ENCODE results near the gene RAB36. TPM values are rescaled to one million over a fixed set of nuclear protein-coding genes. Genes with fewer than 3 reads are reported as not detected.

Gene RAB36
- total RNA-seq, 1 donor from 2014 or later: 2.0 TPM

DNA sequence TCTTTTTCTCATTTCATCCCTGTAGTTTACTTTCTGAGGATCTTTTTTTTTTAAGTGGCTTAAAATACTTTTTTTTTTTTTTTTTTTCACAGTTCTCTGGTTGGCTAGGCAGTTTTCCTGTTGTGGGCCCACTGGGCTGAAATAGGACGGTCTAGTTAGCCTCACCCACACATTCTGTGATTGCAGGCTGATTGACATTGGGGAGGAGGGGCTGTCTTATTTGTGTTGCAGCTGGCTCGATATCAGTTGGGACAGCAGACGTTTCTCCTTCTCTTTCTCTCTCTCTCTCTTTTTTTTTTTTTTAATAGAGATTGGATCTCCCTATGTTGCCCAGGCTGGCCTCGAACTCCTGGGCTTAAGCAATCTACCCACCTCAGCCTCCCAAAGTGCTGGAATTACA lies 41.9 kb downstream of the RAB36 start:
- TF ChIP-seq CTCF (IDR thresholded peaks at IDR 0.05; ENCODE audit: partially characterized antibody, unreplicated experiment): no peak
- H3K4me3 Mint-ChIP-seq (ENCODE audit: unreplicated experiment): peak overlapping the region; percentile 68
- DNase-seq: no peak
- no peak overlapping the region for H3K27ac Mint-ChIP-seq (ENCODE audit: unreplicated experiment)
- H3K9me3 Mint-ChIP-seq (ENCODE audit: unreplicated experiment): peaks cover 23% of the 10 kb centered on the region
- peaks cover 8% of the 10 kb centered on the region for H3K36me3 Mint-ChIP-seq (ENCODE audit: unreplicated experiment)
- H3K27me3 Mint-ChIP-seq (ENCODE audit: unreplicated experiment): peaks cover 18% of the 10 kb centered on the region
- peaks cover 49% of the 10 kb centered on the region for H3K4me1 Mint-ChIP-seq (ENCODE audit: low read depth, unreplicated experiment)

DNA sequence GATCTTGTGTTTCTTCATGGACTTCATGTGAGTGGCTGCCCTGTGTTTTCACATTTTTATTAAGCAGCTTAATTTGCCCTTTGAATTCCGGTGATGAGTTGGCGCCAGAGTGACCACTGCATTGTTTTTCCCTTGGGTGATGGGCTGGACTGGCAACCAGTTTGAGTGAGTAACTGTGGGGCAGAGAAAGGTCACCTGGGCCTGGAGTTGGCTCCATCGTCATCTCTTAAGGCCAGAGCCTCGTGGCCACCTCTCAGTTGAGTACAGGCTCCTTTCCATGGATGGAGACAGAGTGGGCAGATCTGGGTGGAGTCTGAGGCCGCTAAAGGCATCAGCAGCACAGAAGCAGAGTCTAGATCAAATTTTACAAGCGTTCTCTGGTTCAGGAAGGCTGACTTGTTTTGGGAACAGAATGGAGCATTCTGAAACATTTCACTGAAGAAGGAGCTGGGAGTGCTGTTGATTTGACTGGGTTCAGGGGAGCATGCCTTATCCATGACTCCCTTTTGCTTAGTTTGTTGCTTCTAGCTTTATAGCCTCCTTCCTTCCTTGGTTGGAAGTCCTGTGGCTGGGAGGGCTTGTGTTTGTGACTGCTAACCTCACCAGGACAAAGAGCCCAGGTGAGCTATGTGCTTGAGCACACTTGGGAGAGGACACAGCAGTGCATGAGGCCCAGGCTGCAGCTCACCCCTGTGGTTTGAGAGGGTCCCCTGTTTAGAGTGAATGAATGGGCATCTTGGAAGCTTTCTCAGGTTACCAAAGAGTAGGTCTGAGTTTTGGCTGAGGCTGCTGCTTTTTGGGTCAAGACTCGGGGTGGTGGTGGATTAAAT lies 42.8 kb downstream of the RAB36 start:
- Mint-ChIP-seq H3K4me1 (ENCODE audit: low read depth, unreplicated experiment) (peaks cover 58% of the 10 kb centered on the region), H3K27me3 (ENCODE audit: unreplicated experiment) (peaks cover 22% of the 10 kb centered on the region), H3K4me3 (ENCODE audit: unreplicated experiment) (peak overlapping the region; percentile 68)

DNA sequence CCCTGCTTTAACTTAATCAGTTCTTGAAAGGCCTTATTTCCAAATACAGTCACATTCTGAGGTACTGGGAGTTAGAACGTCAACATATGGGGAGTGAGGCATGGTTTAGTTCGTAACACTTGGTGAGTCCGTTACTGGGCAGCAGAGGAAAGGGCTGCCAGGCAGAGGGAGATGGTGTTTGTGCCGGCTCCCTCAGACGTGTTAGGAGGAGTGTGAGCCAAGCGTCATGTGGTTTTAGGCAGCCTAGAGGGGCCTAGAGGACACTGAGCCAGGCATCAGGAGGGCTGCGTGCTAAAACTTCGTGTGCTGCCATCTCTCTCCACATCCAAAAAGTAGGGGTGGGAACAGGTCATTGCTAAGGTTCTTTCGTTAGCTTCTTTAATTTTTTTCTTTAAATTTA lies 45.2 kb downstream of the RAB36 start:
- peaks cover 6% of the 10 kb centered on the region for H3K36me3 Mint-ChIP-seq (ENCODE audit: unreplicated experiment)
- no peak overlapping the region for H3K27ac Mint-ChIP-seq (ENCODE audit: unreplicated experiment)
- no peak for TF ChIP-seq CTCF (IDR thresholded peaks at IDR 0.05; ENCODE audit: partially characterized antibody, unreplicated experiment)
- H3K4me1 Mint-ChIP-seq (ENCODE audit: low read depth, unreplicated experiment): peaks cover 57% of the 10 kb centered on the region
- H3K4me3 Mint-ChIP-seq (ENCODE audit: unreplicated experiment): no peak overlapping the region
- H3K27me3 Mint-ChIP-seq (ENCODE audit: unreplicated experiment): peaks cover 19% of the 10 kb centered on the region
- peaks cover 25% of the 10 kb centered on the region for H3K9me3 Mint-ChIP-seq (ENCODE audit: unreplicated experiment)
- no peak for DNase-seq

More for the DNA sequence above, 42.8 kb downstream of the RAB36 start:
- Mint-ChIP-seq H3K27ac (ENCODE audit: unreplicated experiment) (no peak overlapping the region), H3K36me3 (ENCODE audit: unreplicated experiment) (peaks cover 10% of the 10 kb centered on the region), H3K9me3 (ENCODE audit: unreplicated experiment) (peaks cover 26% of the 10 kb centered on the region)
- TF ChIP-seq CTCF (IDR thresholded peaks at IDR 0.05; ENCODE audit: partially characterized antibody, unreplicated experiment): no peak
- DNase-seq: no peak

DNA sequence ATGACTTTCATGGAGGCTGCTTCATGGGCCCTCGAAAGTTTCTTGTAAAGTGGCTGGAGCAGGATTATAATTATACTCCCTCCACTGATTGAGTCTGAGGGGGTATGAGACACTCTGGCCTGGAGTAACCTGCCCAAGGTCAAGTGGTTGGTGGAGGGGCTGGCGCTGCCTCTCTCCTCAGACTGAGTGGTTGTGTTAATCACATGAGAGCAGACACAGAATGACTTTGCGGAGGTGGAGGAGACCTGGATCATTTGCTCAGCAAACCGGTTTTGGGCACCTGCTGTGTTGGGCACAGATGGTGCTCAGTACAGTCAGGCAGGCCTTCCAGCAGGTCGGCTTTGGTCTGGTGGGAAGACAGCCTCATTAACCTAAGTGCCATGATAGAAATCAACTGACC lies 46.9 kb downstream of the RAB36 start:
- TF ChIP-seq CTCF (IDR thresholded peaks at IDR 0.05; ENCODE audit: partially characterized antibody, unreplicated experiment): no peak
- DNase-seq: no peak

DNA sequence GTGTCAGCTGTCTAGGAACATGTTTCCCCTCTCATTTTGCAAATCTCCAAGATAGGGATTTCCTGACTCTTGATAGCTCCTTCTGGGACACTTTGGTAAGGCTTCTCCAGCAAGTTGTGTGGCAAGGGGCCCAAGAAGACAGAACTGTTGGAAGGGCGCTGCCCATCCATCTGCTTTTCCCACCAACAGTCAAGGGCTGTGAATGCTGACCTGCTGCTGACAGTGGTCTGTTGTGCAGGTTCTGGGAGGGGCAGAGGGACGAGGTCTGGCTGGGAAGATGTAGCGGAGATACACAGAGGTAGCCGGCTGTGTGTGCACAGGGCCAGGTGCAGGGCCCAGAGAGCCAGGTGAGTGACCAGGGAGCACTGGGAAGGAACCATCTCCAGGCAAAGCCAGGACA lies 47.3 kb downstream of the RAB36 start:
- Mint-ChIP-seq H3K27ac (ENCODE audit: unreplicated experiment) (peak overlapping the region; percentile 98), H3K4me1 (ENCODE audit: low read depth, unreplicated experiment) (peaks cover 55% of the 10 kb centered on the region), H3K36me3 (ENCODE audit: unreplicated experiment) (peaks cover 6% of the 10 kb centered on the region), H3K27me3 (ENCODE audit: unreplicated experiment) (peaks cover 19% of the 10 kb centered on the region), H3K9me3 (ENCODE audit: unreplicated experiment) (peaks cover 25% of the 10 kb centered on the region), H3K4me3 (ENCODE audit: unreplicated experiment) (peak overlapping the region; percentile 82)
- TF ChIP-seq CTCF (IDR thresholded peaks at IDR 0.05; ENCODE audit: partially characterized antibody, unreplicated experiment): no peak
- no peak for DNase-seq

More for the DNA sequence above, 46.9 kb downstream of the RAB36 start:
- H3K4me3 Mint-ChIP-seq (ENCODE audit: unreplicated experiment): peak overlapping the region; percentile 82
- H3K27me3 Mint-ChIP-seq (ENCODE audit: unreplicated experiment): peaks cover 16% of the 10 kb centered on the region
- peaks cover 25% of the 10 kb centered on the region for H3K9me3 Mint-ChIP-seq (ENCODE audit: unreplicated experiment)
- peaks cover 6% of the 10 kb centered on the region for H3K36me3 Mint-ChIP-seq (ENCODE audit: unreplicated experiment)
- H3K4me1 Mint-ChIP-seq (ENCODE audit: low read depth, unreplicated experiment): peaks cover 54% of the 10 kb centered on the region
- peak overlapping the region; percentile 98 for H3K27ac Mint-ChIP-seq (ENCODE audit: unreplicated experiment)

All from glutamatergic neuron (in vitro differentiated cells).